Smooth muscle cell (in vitro differentiated cells): ENCODE results near the gene SYNGR3. TPM values are rescaled to one million over a fixed set of nuclear protein-coding genes. Genes with fewer than 3 reads are reported as not detected.

Experiments used
- DNase-seq: peaks from one replicate; lab custom pipeline; 2025; ENCODE audit not compliant: unreplicated experiment; lab: John Stamatoyannopoulos, UW
- H2AFZ ChIP-seq: fragments of 200-600 bp; sonication (generic); 2 replicates; pipeline ENCODE4 v1.6.0; 2016; ENCODE audit warnings: antibody characterized with exemption, low read depth, mild to moderate bottlenecking
- H3F3A ChIP-seq: fragments of 200-600 bp; sonication (generic); 2 replicates; pipeline ENCODE4 v1.6.0; 2017; ENCODE audit warnings: antibody characterized with exemption, low read depth
- H3K27ac ChIP-seq: fragments of 200-600 bp; sonication (generic); 2 replicates; pipeline ENCODE4 v1.5.1; 2016; ENCODE audit warnings: low read depth, mild to moderate bottlenecking
- H3K27me3 ChIP-seq: fragments of 200-600 bp; sonication (generic); 2 replicates; pipeline ENCODE4 v1.6.1; 2016; ENCODE audit warnings: low read depth, mild to moderate bottlenecking
- H3K36me3 ChIP-seq: fragments of 200-600 bp; sonication (generic); 2 replicates; pipeline ENCODE4 v1.5.1; 2016; ENCODE audit warnings: low read depth
- H3K4me1 ChIP-seq: fragments of 200-600 bp; sonication (generic); 2 replicates; pipeline ENCODE4 v1.5.1; 2016; ENCODE audit warnings: low read depth
- H3K4me2 ChIP-seq: fragments of 200-600 bp; sonication (generic); 2 replicates; pipeline ENCODE4 v1.6.0; 2016; ENCODE audit warnings: mild to moderate bottlenecking
- H3K4me3 ChIP-seq: fragments of 200-600 bp; sonication (generic); 2 replicates; pipeline ENCODE4 v1.5.1; 2016; ENCODE audit warnings: mild to moderate bottlenecking
- H3K79me2 ChIP-seq: fragments of 200-600 bp; sonication (generic); 2 replicates; pipeline ENCODE4 v1.6.0; 2016; ENCODE audit warnings: low read depth, mild to moderate bottlenecking
- H3K9ac ChIP-seq: fragments of 200-600 bp; sonication (generic); 2 replicates; pipeline ENCODE4 v1.6.0; 2016; ENCODE audit warnings: low read depth
- H3K9me3 ChIP-seq: fragments of 200-600 bp; sonication (generic); replicated peaks from 2 replicates; pipeline ENCODE4 v1.5.1; 2016; ENCODE audit warnings: low read depth
- H4K20me1 ChIP-seq: fragments of 200-600 bp; sonication (generic); 2 replicates; pipeline ENCODE4 v1.6.0; 2016; ENCODE audit warnings: low read depth
- CTCF ChIP-seq: fragments of 200-600 bp; sonication (generic); IDR thresholded peaks from 2 replicates; pipeline ENCODE4 v1.5.1; 2017; ENCODE audit warnings: borderline replicate concordance, mild to moderate bottlenecking, antibody characterized with exemption; ENCODE audit not compliant: insufficient read depth, poor library complexity, severe bottlenecking
- WGBS: methylation state at CpG from one replicate; pipeline ENCODE4 v1.1.7; 2016; ENCODE audit warnings: low lambda C conversion rate; 5-methylcytosine and 5-hydroxymethylcytosine counted together
- polyA plus RNA-seq: library from polyadenylated mRNA; unstranded; fragments of >200 nt; fragmentation: Nextera tagmentation; extraction: Ambion mirVana; gene quantifications from 2 replicates; pipeline ENCODE4 v1.2.1, GENCODE V29; 2016
- total RNA-seq: library from RNA; depleted of rRNA; stranded (reverse); fragments of >200 nt; gene quantifications from 2 replicates; pipeline ENCODE4 v1.2.3, GENCODE V29; 2014

Gene SYNGR3
- total and polyA plus RNA-seq, 2 experiments from 2014 or later = 3.0 to 8.7 TPM

GRCh38 chr16:2024032-2024420 lies 34.3 kb downstream of the SYNGR3 start:
- Histone ChIP-seq H3K9ac (no peak overlapping the region), H3K9me3 (no peaks in the 10 kb centered on the region), H3K79me2 (peaks cover 15% of the 10 kb centered on the region), H2AFZ (no peak overlapping the region), H4K20me1 (peaks cover 12% of the 10 kb centered on the region), H3K27ac (no peak overlapping the region), H3F3A (no peaks in the 10 kb centered on the region), H3K4me2 (peak overlapping the region; percentile 82), H3K4me3 (no peak overlapping the region), H3K27me3 (no peaks in the 10 kb centered on the region), H3K36me3 (no peaks in the 10 kb centered on the region), H3K4me1 (peaks cover 23% of the 10 kb centered on the region)
- TF ChIP-seq CTCF = no peak
- no peak for DNase-seq
- 92% methylated on average over 12 of the region's 12 CpGs for WGBS

- Histone ChIP-seq H3K4me1 (peaks cover 18% of the 10 kb centered on the region), H3K79me2 (peaks cover 15% of the 10 kb centered on the region), H3K9ac (no peak overlapping the region), H3K27ac (no peak overlapping the region), H4K20me1 (peaks cover 12% of the 10 kb centered on the region), H3K4me3 (no peak overlapping the region), H2AFZ (no peak overlapping the region), H3F3A (no peaks in the 10 kb centered on the region), H3K27me3 (no peaks in the 10 kb centered on the region), H3K9me3 (no peaks in the 10 kb centered on the region), H3K4me2 (no peak overlapping the region), H3K36me3 (no peaks in the 10 kb centered on the region)
- DNase-seq = no peak
- 91% methylated on average over 14 of the region's 14 CpGs for WGBS
- TF ChIP-seq CTCF = no peak
These were observed 35.5 kb downstream of the SYNGR3 start for GRCh38 chr16:2025251-2025650.

- Histone ChIP-seq H3K9ac (no peak overlapping the region), H4K20me1 (peaks cover 12% of the 10 kb centered on the region), H2AFZ (no peak overlapping the region), H3K4me3 (no peak overlapping the region), H3K9me3 (no peaks in the 10 kb centered on the region), H3K36me3 (no peaks in the 10 kb centered on the region), H3K4me2 (peak overlapping the region; percentile 83), H3F3A (no peaks in the 10 kb centered on the region), H3K4me1 (peaks cover 13% of the 10 kb centered on the region), H3K27ac (no peak overlapping the region), H3K27me3 (no peaks in the 10 kb centered on the region), H3K79me2 (peaks cover 15% of the 10 kb centered on the region)
- TF ChIP-seq CTCF = no peak
- WGBS = 85% methylated on average over 16 of the region's 16 CpGs
- no peak for DNase-seq
These were observed 36.2 kb downstream of the SYNGR3 start for GRCh38 chr16:2025878-2026460.

GRCh38 chr16:2026461-2027023 lies 36.8 kb downstream of the SYNGR3 start, which contains the start of gene NHERF2:
Gene NHERF2, plus strand, starts transcription at chr16:2026902. Its CDS starts 104 bp downstream, at chr16:2027006.
- H3K9ac ChIP-seq = peak within 1 kb of the TSS; percentile 43
- TF ChIP-seq CTCF = no peak
- peaks cover 15% of the 10 kb centered on the region for H3K79me2 ChIP-seq
- H3K27me3 ChIP-seq = no peaks in the 10 kb centered on the region
- H4K20me1 ChIP-seq = peaks cover 12% of the 10 kb centered on the region
- peak within 1 kb of the TSS; percentile 45 for H3K27ac ChIP-seq
- no peak for DNase-seq
- H3F3A ChIP-seq = no peaks in the 10 kb centered on the region
- peaks cover 13% of the 10 kb centered on the region for H3K4me1 ChIP-seq
- H2AFZ ChIP-seq = no peak within 1 kb of the TSS
- 55% methylated on average over 11 of the region's 59 CpGs for WGBS
- peak within 1 kb of the TSS; percentile 78 for H3K4me3 ChIP-seq
- peak within 1 kb of the TSS; percentile 98 for H3K4me2 ChIP-seq
- no peaks in the 10 kb centered on the region for H3K9me3 ChIP-seq
- H3K36me3 ChIP-seq = no peaks in the 10 kb centered on the region
